HepG2 (cell line): ENCODE data around the gene TGFA. TPM values are rescaled to one million over a fixed set of nuclear protein-coding genes. Genes with fewer than 3 reads are reported as not detected.

Experiments
- ATAC-seq: fragments of 200-7000 bp; cut with Tn5 transposase; 3 replicates; pipeline ENCODE4 v1.9.1; 2020; ENCODE audit warnings: mild to moderate bottlenecking, moderate library complexity
- BruUV-seq: library from RNA; stranded (reverse); fragments of 400-500 nt; replicated peaks from 2 replicates; lab custom pipeline; 2021; lab: Mats Ljungman, UMichigan
- CTCF ChIA-PET: fragments of 300-600 bp; formaldehyde crosslinking; extraction: SDS; loops from one replicate; lab custom pipeline; 2021; ENCODE audit warnings: low total read pairs, inconsistent platforms, low intra/inter-chr PET ratio; lab: Yijun Ruan, JAX
- POLR2A ChIA-PET: fragments of 350-600 bp; sonication (Branson Sonifier 250); formaldehyde crosslinking; loops from one replicate; lab custom pipeline; 2020; ENCODE audit warnings: antibody characterized with exemption, inconsistent platforms; lab: Yijun Ruan, JAX
- DNase-seq: peaks from one replicate; pipeline ENCODE4 v3.0.0-alpha.2; 2015; ENCODE audit warnings: low spot score
- FAIRE-seq: peaks from 3 replicates; lab custom pipeline; 2011; peaks lifted over from hg19 to GRCh38; lab: Jason Lieb, UNC
- H2AFZ ChIP-seq: one replicate; pipeline ENCODE4 v1.6.1; 2011; ENCODE audit warnings: low read length, inconsistent platforms
- H3K27ac ChIP-seq: fragments of 300-600 bp; 3 replicates; pipeline ENCODE4 v1.8.0; 2011; ENCODE audit warnings: mixed run types, mild to moderate bottlenecking, mixed read lengths, low read length, inconsistent platforms; ENCODE audit not compliant: insufficient read depth; ENCODE audit errors: extremely low read length
- H3K27me3 ChIP-seq, 2 experiments: fragments of 200-600 bp in 1 of 2; 2 replicates in 1 of 2; 3 replicates in 1 of 2; pipeline versions ENCODE4 v1.6.0 to v1.8.0; 2011; ENCODE audit warnings: low read length in 2 of 2, mild to moderate bottlenecking in 2 of 2, moderate library complexity in 2 of 2, inconsistent platforms in 1 of 2; ENCODE audit not compliant: insufficient read depth in 2 of 2, control insufficient read depth in 1 of 2
- H3K36me3 ChIP-seq, 2 experiments: fragments of 200-600 bp in 1 of 2; replicated peaks in 1 of 2; 2 replicates in 1 of 2; 3 replicates in 1 of 2; pipeline versions ENCODE4 v1.5.1 to v1.8.0; 2011; ENCODE audit warnings: low read length in 2 of 2, inconsistent platforms in 1 of 2; ENCODE audit not compliant: insufficient read depth in 2 of 2, control insufficient read depth in 1 of 2
- H3K4me1 ChIP-seq: 2 replicates; pipeline ENCODE4 v1.5.1; 2012; ENCODE audit warnings: low read length, inconsistent platforms; ENCODE audit not compliant: insufficient read depth
- H3K4me2 ChIP-seq: 2 replicates; pipeline ENCODE4 v1.6.0; 2011; ENCODE audit warnings: low read depth, low read length, inconsistent platforms
- H3K4me3 ChIP-seq, 3 experiments: fragments of 200-600 bp in 1 of 3; sonication (generic), shearing (Covaris generic) in 1 of 3; replicated peaks in 1 of 3; 2 replicates each; pipeline ENCODE4 v1.5.1; 2011 to 2016; ENCODE audit warnings: low read length in 3 of 3, inconsistent platforms in 2 of 3, low read depth in 2 of 3, mild to moderate bottlenecking in 2 of 3, control low read depth in 1 of 3, mixed read lengths in 1 of 3; ENCODE audit not compliant: insufficient read depth in 1 of 3
- H3K79me2 ChIP-seq: one replicate; pipeline ENCODE4 v1.6.1; 2011; ENCODE audit warnings: low read length, inconsistent platforms; ENCODE audit not compliant: insufficient read depth
- H3K9ac ChIP-seq: 2 replicates; pipeline ENCODE4 v1.6.0; 2011; ENCODE audit warnings: mild to moderate bottlenecking, low read depth, low read length, inconsistent platforms; ENCODE audit not compliant: insufficient read depth
- H3K9me3 ChIP-seq: 2 replicates; pipeline ENCODE4 v1.5.1; 2012; ENCODE audit warnings: mild to moderate bottlenecking, low read length
- H4K20me1 ChIP-seq: 2 replicates; pipeline ENCODE4 v1.6.0; 2011; ENCODE audit warnings: inconsistent platforms, mild to moderate bottlenecking, low read length, moderate library complexity; ENCODE audit not compliant: insufficient read depth
- FOXP1 ChIP-seq, 2 experiments: fragments of 450-650 bp in 1 of 2; IDR thresholded peaks; 2 replicates each; pipeline ENCODE4 v1.6.1; 2017 to 2018; ENCODE audit warnings: antibody characterized with exemption in 1 of 2
- HNRNPLL ChIP-seq: fragments of 200-400 bp; formaldehyde crosslinking; IDR thresholded peaks from 2 replicates; pipeline ENCODE4 v1.6.1; 2017; ENCODE audit warnings: mild to moderate bottlenecking, low read depth, low read length; ENCODE audit not compliant: poor library complexity, severe bottlenecking
- NCOA2 ChIP-seq: sonication (generic); formaldehyde crosslinking; IDR thresholded peaks from 2 replicates; pipeline ENCODE4 v1.8.0; 2022; ENCODE audit warnings: inconsistent platforms
- PCBP2 ChIP-seq: fragments of 200-400 bp; formaldehyde crosslinking; optimal IDR thresholded peaks from 2 replicates; pipeline ENCODE3; 2018; ENCODE audit warnings: low read length, low read depth; ENCODE audit not compliant: poor library complexity, severe bottlenecking
- RORA ChIP-seq: sonication (generic); formaldehyde crosslinking; IDR thresholded peaks from 2 replicates; pipeline ENCODE4 v1.5.0; 2020; ENCODE audit warnings: mild to moderate bottlenecking, missing genetic modification reagents, moderate library complexity
- RXRA ChIP-seq: sonication (generic); formaldehyde crosslinking; IDR thresholded peaks from 2 replicates; pipeline ENCODE4 v1.5.1; 2020; ENCODE audit warnings: missing genetic modification reagents
- TGIF2 ChIP-seq: IDR thresholded peaks from 2 replicates; pipeline ENCODE4 v1.6.1; 2016; ENCODE audit warnings: control low read depth, missing compliant biosample characterization
- ZNF773 ChIP-seq: sonication (generic); formaldehyde crosslinking; IDR thresholded peaks from 2 replicates; pipeline ENCODE4 v1.4.0; 2020; ENCODE audit warnings: missing genetic modification reagents, borderline replicate concordance
- WGBS: methylation state at CpG from one replicate; pipeline ENCODE4 v1.1.6; 2017; ENCODE audit warnings: low lambda C conversion rate; 5-methylcytosine and 5-hydroxymethylcytosine counted together
- in situ Hi-C: cut with HindIII; loops from 2 replicates; pipeline ENCODE4 v1.10.0; 2017; ENCODE audit warnings: low pct_unique_long_range_greater_than_20kb; ENCODE audit not compliant: extremely low pct_ligation_motif_present
- intact Hi-C: fragments of 100-400 bp; cut with micrococcal nuclease; formaldehyde crosslinking; loops from one replicate; pipeline ENCODE4 v1.10.0; 2022; ENCODE audit not compliant: unreplicated experiment
- polyA plus RNA-seq, 8 experiments: library from polyadenylated mRNA; depleted of rRNA in 3 of 8; stranded (reverse) in 7 of 8; unstranded in 1 of 8; fragments of >200 nt; fragmentation: Illumina TruSeq in 4 of 8; extraction: Trizol in 4 of 8; gene quantifications; 2 replicates each; pipeline versions ENCODE4 v1.2.1 to v1.2.3, GENCODE V29; 2011 to 2016; ENCODE audit warnings: low read depth in 4 of 8, missing spikeins in 1 of 8, mixed read lengths in 1 of 8; ENCODE audit not compliant: insufficient read depth in 1 of 8
- total RNA-seq, 5 experiments: library from RNA; depleted of rRNA; stranded (reverse); fragments of >200 nt; fragmentation: Illumina TruSeq; extraction: Trizol; gene quantifications; 2 replicates each; pipeline ENCODE4 v1.2.3, GENCODE V29; 2016; ENCODE audit warnings: low read depth in 1 of 5
- TF ChIP-seq, protein P1 (sequence below): sonication (generic); formaldehyde crosslinking; IDR thresholded peaks from 2 replicates; pipeline ENCODE4 v1.4.0; 2020; ENCODE audit warnings: missing genetic modification reagents, borderline replicate concordance

TGFA gene
- total and polyA plus RNA-seq, 2 of the 13 experiments (the other 11 are each of a cell fraction or from before 2014, with no cell fraction given): 7.8 to 15.3 TPM

DNA sequence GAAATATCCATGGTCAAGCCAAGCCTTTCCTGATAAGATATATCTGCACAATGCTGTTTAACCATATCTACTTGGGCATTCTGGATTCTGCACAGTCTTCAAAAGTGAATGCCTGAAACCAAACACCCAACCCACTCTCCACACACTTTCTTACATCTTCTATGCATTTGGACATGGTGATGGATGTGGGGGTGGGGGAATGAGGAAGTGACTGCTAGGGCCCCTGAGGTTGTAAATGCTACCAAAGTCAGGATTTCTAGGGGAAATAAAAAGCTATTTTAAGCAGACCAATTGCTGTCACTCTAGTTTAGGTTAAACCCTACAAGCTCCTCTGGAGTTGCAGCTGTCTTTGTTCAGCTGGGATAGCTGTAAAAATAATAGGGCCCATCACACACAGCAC is 26.7 kb upstream of the TGFA start:
- FAIRE-seq: no peak

GRCh38 chr2:70574618-70575017 is 21.0 kb upstream of the TGFA start:
- Histone ChIP-seq H3K36me3 (no peaks in the 10 kb centered on the region), H3K27ac (no peak overlapping the region), H3K4me1 (peaks cover 24% of the 10 kb centered on the region), H3K79me2 (no peaks in the 10 kb centered on the region), H4K20me1 (no peaks in the 10 kb centered on the region), H3K27me3 (peaks cover 0 to 16% of the 10 kb centered on the region in 2 experiments; a peak in 2 of 5 replicates), H3K9me3 (no peaks in the 10 kb centered on the region), H2AFZ (no peak overlapping the region), H3K4me2 (no peak overlapping the region), H3K9ac (no peak overlapping the region), H3K4me3 (no peak overlapping the region)
- BruUV-seq: no TSS peak
- FAIRE-seq: no peak
- POLR2A ChIA-PET: no interaction called here
- CTCF ChIA-PET: no interaction called here
- no peak for DNase-seq
- TF ChIP-seq NCOA2 (CRISPR knock-in tag): no peak
- TF ChIP-seq RXRA (CRISPR knock-in tag): no peak
- in situ Hi-C loops (no loop called here), intact Hi-C loops (no loop called here)
- ATAC-seq: no peak
- 29% methylated on average over 3 of the region's 3 CpGs for WGBS

More for the DNA sequence above, 26.7 kb upstream of the TGFA start:
- ChIA-PET CTCF (no interaction called here), POLR2A (no interaction called here)
- Histone ChIP-seq H3K27me3 (peaks cover 2 to 54% of the 10 kb centered on the region in 2 experiments; a peak in 2 of 5 replicates), H3K79me2 (no peaks in the 10 kb centered on the region), H3K36me3 (no peaks in the 10 kb centered on the region), H2AFZ (no peak overlapping the region), H3K4me1 (no peaks in the 10 kb centered on the region), H3K4me2 (no peak overlapping the region), H3K4me3 (no peak overlapping the region), H3K27ac (no peak overlapping the region), H3K9me3 (no peaks in the 10 kb centered on the region), H4K20me1 (no peaks in the 10 kb centered on the region), H3K9ac (no peak overlapping the region)
- TF ChIP-seq, protein P1, sequence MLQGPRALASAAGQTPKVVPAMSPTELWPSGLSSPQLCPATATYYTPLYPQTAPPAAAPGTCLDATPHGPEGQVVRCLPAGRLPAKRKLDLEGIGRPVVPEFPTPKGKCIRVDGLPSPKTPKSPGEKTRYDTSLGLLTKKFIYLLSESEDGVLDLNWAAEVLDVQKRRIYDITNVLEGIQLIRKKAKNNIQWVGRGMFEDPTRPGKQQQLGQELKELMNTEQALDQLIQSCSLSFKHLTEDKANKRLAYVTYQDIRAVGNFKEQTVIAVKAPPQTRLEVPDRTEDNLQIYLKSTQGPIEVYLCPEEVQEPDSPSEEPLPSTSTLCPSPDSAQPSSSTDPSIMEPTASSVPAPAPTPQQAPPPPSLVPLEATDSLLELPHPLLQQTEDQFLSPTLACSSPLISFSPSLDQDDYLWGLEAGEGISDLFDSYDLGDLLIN: no peak
- TF ChIP-seq TGIF2 (no peak), PCBP2 (no peak), RORA (CRISPR knock-in tag) (no peak), ZNF773 (CRISPR knock-in tag) (no peak), FOXP1 (IDR thresholded peaks at IDR 0.05) (no peak), FOXP1 (CRISPR knock-in tag; IDR thresholded peaks at IDR 0.05) (no peak), HNRNPLL (no peak)
- intact Hi-C loops (no loop called here), in situ Hi-C loops (no loop called here)
- no peak for ATAC-seq
- DNase-seq: no peak
- no TSS peak for BruUV-seq
